H1 (cell line): ENCODE measurements around the gene RIIAD1. TPM values are rescaled to one million over a fixed set of nuclear protein-coding genes. Genes with fewer than 3 reads are reported as not detected.

Experiments
- PHF8 ChIP-seq: fragments of 200-600 bp; sonication (generic); conservative IDR thresholded peaks from 2 replicates; pipeline ENCODE4 v1.7.1; 2012; ENCODE audit warnings: low read depth, mild to moderate bottlenecking, inconsistent platforms, low read length, moderate library complexity
- TAF1 ChIP-seq: IDR thresholded peaks from 2 replicates; pipeline ENCODE4 v1.6.1; 2011; ENCODE audit warnings: mild to moderate bottlenecking, low read depth, low read length
- TEAD4 ChIP-seq: IDR thresholded peaks from 2 replicates; pipeline ENCODE4 v1.6.1; 2012; ENCODE audit warnings: low read depth, low read length, inconsistent platforms, mixed read lengths
- polyA plus RNA-seq, 7 experiments: library from polyadenylated mRNA; depleted of rRNA in 3 of 7; stranded (reverse) in 5 of 7; unstranded in 2 of 7; fragments of >200 nt in 5 of 7; fragments of 200-250 nt in 2 of 7; gene quantifications; 1 replicate in 5 of 7; 2 replicates in 1 of 7; 4 replicates in 1 of 7; pipeline versions ENCODE4 v1.2.1 to v1.2.3, GENCODE V29; 2011 to 2013; ENCODE audit warnings: missing spikeins in 2 of 7, mixed read lengths in 2 of 7
- total RNA-seq: library from RNA; stranded (reverse); fragmentation: NEBNext Ultra II Directional; extraction: Animal tissue kit (Norgen Biotek cat#: 25700); gene quantifications from 2 replicates; pipeline ENCODE4 v1.2.1, GENCODE V29; 2021

RIIAD1 gene
- total and polyA plus RNA-seq, 2 of the 8 experiments (the other 6 are each of a cell fraction or from before 2014, with no cell fraction given) = not detected

- TF ChIP-seq TAF1 (no peak), TEAD4 (no peak), PHF8 (no peak)
These were observed 35.0 kb downstream of the RIIAD1 start (continued) for GRCh38 chr1:151756291-151756690.
